ENCODE results near the gene LECT2.

DNA sequence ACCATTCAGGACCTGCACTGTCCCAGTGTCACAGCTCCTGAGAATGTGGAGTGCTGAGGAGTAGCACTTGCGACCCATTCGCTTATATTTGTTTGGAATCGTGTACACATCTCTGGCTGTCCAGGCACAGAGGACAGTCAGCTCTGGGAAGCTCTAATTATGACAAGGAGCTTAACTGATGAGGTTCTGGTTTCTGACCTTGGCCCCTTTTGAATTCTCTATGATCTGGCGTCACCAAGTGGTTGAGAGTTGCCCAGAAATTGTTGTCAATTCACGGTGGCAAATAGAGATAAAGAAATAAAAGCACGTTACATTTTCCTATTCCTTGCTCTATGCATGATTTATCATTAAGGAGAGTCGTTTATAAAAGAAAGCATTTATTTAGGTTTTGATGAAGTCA is 34.9 kb upstream of the LECT2 start:
- TF ChIP-seq, protein P1, sequence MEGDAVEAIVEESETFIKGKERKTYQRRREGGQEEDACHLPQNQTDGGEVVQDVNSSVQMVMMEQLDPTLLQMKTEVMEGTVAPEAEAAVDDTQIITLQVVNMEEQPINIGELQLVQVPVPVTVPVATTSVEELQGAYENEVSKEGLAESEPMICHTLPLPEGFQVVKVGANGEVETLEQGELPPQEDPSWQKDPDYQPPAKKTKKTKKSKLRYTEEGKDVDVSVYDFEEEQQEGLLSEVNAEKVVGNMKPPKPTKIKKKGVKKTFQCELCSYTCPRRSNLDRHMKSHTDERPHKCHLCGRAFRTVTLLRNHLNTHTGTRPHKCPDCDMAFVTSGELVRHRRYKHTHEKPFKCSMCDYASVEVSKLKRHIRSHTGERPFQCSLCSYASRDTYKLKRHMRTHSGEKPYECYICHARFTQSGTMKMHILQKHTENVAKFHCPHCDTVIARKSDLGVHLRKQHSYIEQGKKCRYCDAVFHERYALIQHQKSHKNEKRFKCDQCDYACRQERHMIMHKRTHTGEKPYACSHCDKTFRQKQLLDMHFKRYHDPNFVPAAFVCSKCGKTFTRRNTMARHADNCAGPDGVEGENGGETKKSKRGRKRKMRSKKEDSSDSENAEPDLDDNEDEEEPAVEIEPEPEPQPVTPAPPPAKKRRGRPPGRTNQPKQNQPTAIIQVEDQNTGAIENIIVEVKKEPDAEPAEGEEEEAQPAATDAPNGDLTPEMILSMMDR (IDR thresholded peaks at IDR 0.05) = no peak
- TF ChIP-seq POLR2A (IDR thresholded peaks at IDR 0.05) = no peak
- no peak for TF ChIP-seq POLR2AphosphoS5 (IDR thresholded peaks at IDR 0.05)
